OCI-M2 (cell line): ENCODE results near the gene PRR12.

Experiments used
- DNase-seq: peaks from one replicate; lab custom pipeline; 2025; ENCODE audit not compliant: unreplicated experiment; lab: John Stamatoyannopoulos, UW

PRR12 gene

GRCh38 chr19:49590971-49591730 lies at the start of gene PRR12:
Gene PRR12 (plus strand): TSS chr19:49591182. CDS start chr19:49591655, 473 bp downstream.
- no peak for DNase-seq

GRCh38 chr19:49541914-49542313 lies 49.1 kb upstream of the PRR12 start:
- DNase-seq: no peak

GRCh38 chr19:49542446-49542845 lies 48.5 kb upstream of the PRR12 start:
- no peak for DNase-seq

GRCh38 chr19:49543032-49543431 lies 48.0 kb upstream of the PRR12 start:
- DNase-seq: no peak

GRCh38 chr19:49544154-49544553 lies 46.8 kb upstream of the PRR12 start:
- DNase-seq: no peak

GRCh38 chr19:49546825-49547565 lies 44.0 kb upstream of the PRR12 start:
- DNase-seq: peak; percentile 22

- no peak for DNase-seq
Measured at GRCh38 chr19:49549045-49549444, 41.9 kb upstream of the PRR12 start.

- no peak for DNase-seq
Measured at GRCh38 chr19:49551531-49551930, 39.5 kb upstream of the PRR12 start.

GRCh38 chr19:49552749-49553148 lies 38.2 kb upstream of the PRR12 start:
- DNase-seq: no peak

GRCh38 chr19:49553451-49554271 lies 37.3 kb upstream of the PRR12 start:
- no peak for DNase-seq

GRCh38 chr19:49554701-49555181 lies 36.2 kb upstream of the PRR12 start:
- DNase-seq: no peak

- no peak for DNase-seq
Measured at GRCh38 chr19:49555600-49556411, 35.2 kb upstream of the PRR12 start.

- no peak for DNase-seq
Measured at GRCh38 chr19:49556412-49557398, 34.3 kb upstream of the PRR12 start.

- no peak for DNase-seq
Measured at GRCh38 chr19:49557641-49558325, 33.2 kb upstream of the PRR12 start.

- no peak for DNase-seq
Measured at GRCh38 chr19:49558591-49558990, 32.4 kb upstream of the PRR12 start.

GRCh38 chr19:49559443-49559842 lies 31.5 kb upstream of the PRR12 start:
- no peak for DNase-seq

- DNase-seq: no peak
Measured at GRCh38 chr19:49559928-49560327, 31.1 kb upstream of the PRR12 start.

- no peak for DNase-seq
Measured at GRCh38 chr19:49560358-49560900, 30.6 kb upstream of the PRR12 start.
